Activated T-helper 1 cell treated with anti-CD3 and anti-CD28 coated beads, Interleukin-2, amount 50 U/mL, for 16 hours (primary cell): ENCODE data around the gene KLK14.

Source experiments
- DNase-seq, 2 donors: peaks; one replicate each; pipeline ENCODE4 v3.0.0-alpha.2; 2020; ENCODE audit warnings: low read depth in 1 of 2, low spot score in 1 of 2

KLK14 gene

GRCh38 chr19:51086153-51086850 lies 3.6 kb upstream of the KLK14 start:
- DNase-seq: no peak

- DNase-seq: no peak
Observed at GRCh38 chr19:51084505-51084904, 1.8 kb upstream of the KLK14 start.

GRCh38 chr19:51083783-51084182 lies 1.1 kb upstream of the KLK14 start:
- no peak for DNase-seq

GRCh38 chr19:51083181-51083580 lies 494 bp upstream of the KLK14 start:
- no peak for DNase-seq

- no peak for DNase-seq
Observed at GRCh38 chr19:51081476-51081875, 1.2 kb downstream of the KLK14 start.

GRCh38 chr19:51079481-51080110 lies 3.1 kb downstream of the KLK14 start:
- DNase-seq: no peak

- no peak for DNase-seq
Observed at GRCh38 chr19:51078731-51079130, 4.0 kb downstream of the KLK14 start.

- DNase-seq: no peak
Observed at GRCh38 chr19:51078104-51078503, 4.6 kb downstream of the KLK14 start.

GRCh38 chr19:51076631-51077213 lies 6.0 kb downstream of the KLK14 start:
- no peak for DNase-seq

GRCh38 chr19:51075998-51076397 lies 6.7 kb downstream of the KLK14 start:
- DNase-seq: no peak

- no peak for DNase-seq
Observed at GRCh38 chr19:51071095-51071405, 11.6 kb downstream of the KLK14 start.

- no peak for DNase-seq
Observed at GRCh38 chr19:51070334-51071094, 12.2 kb downstream of the KLK14 start.

- no peak for DNase-seq
Observed at GRCh38 chr19:51066393-51067186, 16.1 kb downstream of the KLK14 start.

- DNase-seq: no peak
Observed at GRCh38 chr19:51065221-51065960, 17.3 kb downstream of the KLK14 start.

- no peak for DNase-seq
Observed at GRCh38 chr19:51064534-51065220, 18.0 kb downstream of the KLK14 start, which contains the start of gene KLK13. KLK13 (minus strand) TSS chr19:51065092; CDS start chr19:51065067, 25 bp downstream.

GRCh38 chr19:51063664-51064063 lies 19.0 kb downstream of the KLK14 start:
- DNase-seq: no peak

GRCh38 chr19:51060973-51061372 lies 21.7 kb downstream of the KLK14 start:
- DNase-seq: no peak

- DNase-seq: no peak
Observed at GRCh38 chr19:51060336-51060735, 22.4 kb downstream of the KLK14 start.

- no peak for DNase-seq
Observed at GRCh38 chr19:51059715-51060114, 23.0 kb downstream of the KLK14 start.

- no peak for DNase-seq
Observed at GRCh38 chr19:51055866-51056265, 26.8 kb downstream of the KLK14 start.
